ACHN (cell line): ENCODE data around the gene LMAN2.
"Not testable (repeated sequence)": the region's sequence is repeated elsewhere in the genome, so short reads cannot be mapped to it uniquely, and the experiment has no call there.

ENCODE experiments used
- DNase-seq: peaks from one replicate; pipeline ENCODE4 v3.0.0-alpha.2; 2015
- in situ Hi-C: cut with HindIII; loops from 2 replicates; pipeline ENCODE4 v1.10.0; 2017; ENCODE audit warnings: low sequenced_read_pairs, low pct_ligation_motif_present, low pct_unique_long_range_greater_than_20kb

Gene LMAN2

GRCh38 chr5:177314376-177315342, 36.8 kb downstream of the LMAN2 start:
- in situ Hi-C loops: no loop called here
- DNase-seq: no peak

GRCh38 chr5:177313561-177314259, 37.8 kb downstream of the LMAN2 start:
- no peak for DNase-seq
- in situ Hi-C loops: no loop called here

DNA sequence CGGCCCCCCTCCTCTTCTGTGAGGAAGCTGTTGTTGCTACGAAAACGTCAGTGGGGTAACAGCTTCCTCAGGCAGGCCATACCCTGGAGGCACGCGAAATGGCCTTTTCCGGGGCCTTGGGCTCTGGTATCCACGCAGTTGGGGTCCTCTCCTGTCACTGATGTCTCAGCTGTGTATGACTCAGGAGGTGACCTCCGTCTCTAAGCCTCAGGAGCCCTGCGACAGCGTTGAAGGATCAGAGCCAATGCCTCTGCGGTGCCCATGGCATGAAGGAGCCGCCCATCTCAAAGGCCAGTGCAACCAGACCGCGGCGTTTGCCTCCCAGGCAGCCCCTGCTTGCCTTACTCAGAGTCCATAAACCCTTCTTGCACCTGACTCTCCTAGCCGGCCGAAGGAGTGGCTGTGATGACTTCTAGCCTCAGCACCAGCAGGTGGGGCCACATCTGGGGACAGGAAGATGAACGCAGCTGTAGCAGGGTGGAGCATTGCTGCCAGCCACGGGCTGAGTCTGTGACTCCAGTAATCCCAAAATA, 38.8 kb downstream of the LMAN2 start:
- DNase-seq: peak; percentile 49
- in situ Hi-C loops: no loop called here

GRCh38 chr5:177311723-177312648, 39.5 kb downstream of the LMAN2 start, which contains the start of gene MXD3:
MXD3 (minus strand) TSS chr5:177311898; CDS start chr5:177311830, 68 bp downstream.
- DNase-seq: peak; percentile 96
- in situ Hi-C loops: no loop called here

DNA sequence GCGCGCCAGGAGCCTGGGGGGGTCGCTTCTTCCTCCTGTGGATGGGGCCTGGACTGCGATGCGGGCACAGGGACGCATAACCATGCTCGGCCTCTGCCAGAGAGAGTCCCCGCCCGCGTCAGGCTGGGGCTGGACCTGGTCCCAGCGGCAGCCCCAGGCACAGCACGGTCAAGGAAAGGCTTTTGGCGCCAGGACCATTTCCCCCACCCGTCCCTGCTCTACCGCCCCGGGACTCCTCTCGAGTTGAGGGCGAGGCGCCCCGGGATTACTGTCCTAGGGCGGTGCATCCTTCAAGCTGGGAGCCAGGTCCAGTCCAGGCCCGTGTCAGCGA, 40.1 kb downstream of the LMAN2 start:
- in situ Hi-C loops: no loop called here
- DNase-seq: peak; percentile 12

DNA sequence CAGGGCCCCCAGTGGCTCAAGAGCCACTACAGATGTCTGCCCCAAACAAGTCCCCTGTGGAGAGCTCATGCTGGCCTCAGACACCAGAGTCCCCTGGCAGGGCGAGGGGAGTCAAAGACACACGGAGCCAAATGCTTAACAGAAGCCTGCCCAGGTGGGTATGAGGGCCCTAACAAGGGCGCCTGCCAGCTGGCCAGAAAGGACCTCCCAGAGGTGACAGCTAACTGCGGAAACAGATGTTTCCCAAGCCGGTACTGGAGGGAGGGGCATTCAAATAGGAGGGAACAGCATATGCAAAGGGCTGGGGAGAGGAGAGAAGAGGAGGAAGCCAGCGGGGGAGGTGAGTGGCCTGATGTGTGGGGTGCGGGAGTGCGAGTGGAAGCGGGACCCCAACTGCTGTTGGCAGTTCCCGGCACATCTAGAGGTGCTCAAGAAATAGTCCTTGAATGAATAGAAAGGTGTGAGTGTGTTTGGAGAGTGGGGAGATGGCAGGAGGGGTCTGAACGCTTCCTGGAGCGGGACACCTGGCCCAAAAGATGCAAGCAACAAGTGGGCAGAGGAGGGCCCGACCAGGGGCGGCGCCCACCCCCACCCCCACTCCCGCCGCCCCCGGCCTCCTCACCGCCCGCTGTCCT, 40.6 kb downstream of the LMAN2 start:
- in situ Hi-C loops: no loop called here
- no peak for DNase-seq

DNA sequence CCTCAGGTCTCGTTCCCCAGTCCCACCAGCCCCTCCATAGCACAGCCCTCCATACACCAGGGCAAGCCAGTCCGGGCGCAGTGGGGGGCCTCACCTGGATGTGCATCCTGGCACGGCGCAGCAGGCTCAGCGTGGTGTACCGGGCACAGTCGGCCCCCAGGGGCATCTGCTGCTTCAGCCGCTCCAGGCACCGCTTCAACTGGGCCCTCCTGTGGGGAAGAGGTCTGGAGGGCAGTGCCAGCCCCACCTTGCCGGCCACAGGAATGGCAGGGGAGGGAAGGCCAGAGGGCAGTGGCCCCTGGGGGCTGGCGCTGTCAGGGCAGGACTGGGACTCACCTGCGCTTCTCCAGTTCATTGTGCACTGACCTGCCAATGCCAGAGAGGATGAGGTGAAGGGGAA, 41.1 kb downstream of the LMAN2 start:
- no peak for DNase-seq
- in situ Hi-C loops: no loop called here

- in situ Hi-C loops: no loop called here
- peak; percentile 66 for DNase-seq
Observed at GRCh38 chr5:177309351-177310191, 41.9 kb downstream of the LMAN2 start.

DNA sequence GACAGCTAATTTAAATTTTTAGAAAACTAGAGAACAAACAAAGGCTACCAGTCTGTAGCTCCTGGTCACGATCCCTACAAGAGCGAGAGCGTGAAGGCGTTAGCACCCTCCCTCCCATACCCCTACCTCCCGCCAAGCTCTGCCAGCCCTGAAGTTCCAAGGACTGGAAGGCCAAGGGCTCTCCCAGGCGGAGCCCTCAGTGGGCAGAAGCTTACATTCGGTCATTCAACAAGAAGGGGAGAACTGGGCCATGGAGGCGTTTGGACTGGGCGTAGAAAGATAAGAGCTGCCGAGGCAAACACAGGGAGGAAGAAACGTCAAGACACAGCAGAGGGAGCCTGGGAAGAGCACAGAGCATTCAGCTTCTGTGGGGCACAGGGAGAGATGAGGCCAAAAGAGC, 42.7 kb downstream of the LMAN2 start:
- DNase-seq: no peak
- in situ Hi-C loops: no loop called here

DNA sequence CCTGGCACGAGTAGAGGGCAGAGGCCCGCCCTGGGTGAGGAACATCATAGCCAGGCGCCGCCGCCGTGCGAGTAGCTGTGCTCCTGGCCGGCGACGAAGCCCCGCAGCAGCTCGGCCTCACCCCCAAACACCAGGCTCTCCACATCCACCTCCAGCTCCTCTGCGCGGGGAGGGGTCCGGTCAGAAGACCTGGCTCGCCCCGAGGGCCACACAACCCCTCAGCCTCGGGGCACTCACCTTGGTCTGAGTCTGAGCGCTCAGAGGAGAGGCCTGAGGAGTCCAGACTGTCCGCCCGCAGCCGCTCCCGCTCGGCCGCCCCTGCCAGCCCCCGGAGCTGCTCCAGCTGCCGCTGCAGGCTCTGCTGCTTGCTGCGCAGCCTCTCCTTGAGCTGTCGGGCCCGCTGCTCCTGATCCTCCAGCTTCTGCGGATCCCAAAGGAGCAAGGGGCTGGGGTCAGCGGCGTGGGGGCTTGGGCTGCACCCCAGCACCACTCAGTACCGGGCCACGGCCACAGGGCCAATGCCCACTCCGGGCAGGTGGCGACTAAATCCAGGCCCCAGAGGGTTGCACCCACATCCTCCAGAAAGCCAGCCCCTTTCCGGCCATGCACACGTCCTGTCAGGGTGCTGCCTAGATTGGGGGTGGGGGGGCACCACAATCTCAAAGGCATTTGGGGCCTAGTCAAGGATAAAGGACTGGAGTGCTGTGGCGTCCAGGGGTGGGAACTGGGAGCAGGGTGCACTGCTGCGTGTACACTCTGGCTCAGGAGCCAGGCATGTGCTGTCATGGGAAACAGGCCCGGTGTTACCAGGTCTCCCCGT, 43.7 kb downstream of the LMAN2 start:
- no peak for DNase-seq

DNA sequence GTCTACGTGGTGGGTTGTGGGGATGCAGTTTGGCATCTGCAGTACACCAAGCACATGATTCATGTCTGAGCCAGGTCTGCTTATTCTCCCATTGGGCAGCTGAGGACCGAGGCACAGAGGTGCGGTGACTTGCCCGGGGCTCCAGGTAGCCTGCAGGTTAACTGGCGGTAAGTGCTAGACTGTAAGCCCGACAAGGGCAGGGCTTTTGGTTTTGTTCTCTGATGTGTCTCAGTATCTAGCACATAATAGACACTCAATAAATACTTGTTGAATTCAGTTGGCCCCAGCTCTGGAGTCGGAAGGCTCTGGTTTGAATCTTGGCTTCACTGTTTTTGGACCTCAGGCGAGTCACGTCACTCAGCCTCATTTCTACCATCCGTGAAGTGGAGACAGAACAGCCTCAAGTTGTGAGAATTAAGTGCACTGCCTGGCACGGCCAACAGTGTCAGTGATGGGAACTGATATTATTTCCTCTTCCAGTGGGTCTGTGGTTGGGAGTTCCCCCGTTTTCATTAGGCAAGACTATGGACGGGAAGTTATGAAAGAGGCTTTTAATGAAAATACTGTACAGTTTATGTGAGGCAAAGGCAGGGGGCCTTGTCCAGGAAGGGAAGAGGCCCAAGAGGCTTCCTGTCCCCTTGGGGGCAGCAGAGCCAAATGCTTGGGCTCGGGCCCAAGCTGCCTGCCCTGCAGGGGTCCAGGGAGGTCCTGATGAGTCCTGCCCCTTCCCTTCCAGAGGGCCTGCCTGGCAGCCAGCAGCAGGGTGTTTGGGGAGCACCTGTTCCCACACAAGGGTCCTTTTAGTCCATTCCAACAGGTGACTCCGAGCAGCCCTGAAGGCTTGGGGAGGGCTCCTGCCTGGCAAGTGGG, 44.6 kb downstream of the LMAN2 start:
- in situ Hi-C loops: no loop called here
- no peak for DNase-seq

More for the DNA sequence above, 43.7 kb downstream of the LMAN2 start:
- in situ Hi-C loops: no loop called here

DNA sequence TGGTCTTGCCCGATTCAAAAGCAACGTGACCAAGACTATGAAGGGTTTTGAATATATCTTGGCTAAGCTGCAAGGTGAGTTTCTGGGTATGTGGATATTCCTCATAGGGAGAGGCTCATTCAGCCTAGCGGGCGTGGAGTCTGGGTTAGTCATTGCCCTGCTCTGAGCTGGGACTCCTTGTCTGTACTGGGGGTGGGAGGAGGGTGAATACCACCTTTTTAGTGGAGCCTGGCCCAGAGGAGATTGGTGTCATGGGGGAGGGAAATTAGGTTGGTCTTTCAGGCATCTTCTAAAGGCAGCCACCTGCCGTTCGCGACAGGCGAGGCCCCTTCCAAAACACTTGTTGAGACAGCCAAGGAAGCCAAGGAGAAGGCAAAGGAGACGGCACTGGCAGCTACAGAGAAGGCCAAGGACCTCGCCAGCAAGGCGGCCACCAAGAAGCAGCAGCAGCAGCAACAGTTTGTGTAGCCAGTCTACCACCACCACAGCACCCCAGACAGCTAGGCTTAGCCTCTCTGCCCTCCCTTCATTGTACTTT, 45.3 kb downstream of the LMAN2 start:
- DNase-seq, in situ Hi-C loops: not testable (repeated sequence)

DNA sequence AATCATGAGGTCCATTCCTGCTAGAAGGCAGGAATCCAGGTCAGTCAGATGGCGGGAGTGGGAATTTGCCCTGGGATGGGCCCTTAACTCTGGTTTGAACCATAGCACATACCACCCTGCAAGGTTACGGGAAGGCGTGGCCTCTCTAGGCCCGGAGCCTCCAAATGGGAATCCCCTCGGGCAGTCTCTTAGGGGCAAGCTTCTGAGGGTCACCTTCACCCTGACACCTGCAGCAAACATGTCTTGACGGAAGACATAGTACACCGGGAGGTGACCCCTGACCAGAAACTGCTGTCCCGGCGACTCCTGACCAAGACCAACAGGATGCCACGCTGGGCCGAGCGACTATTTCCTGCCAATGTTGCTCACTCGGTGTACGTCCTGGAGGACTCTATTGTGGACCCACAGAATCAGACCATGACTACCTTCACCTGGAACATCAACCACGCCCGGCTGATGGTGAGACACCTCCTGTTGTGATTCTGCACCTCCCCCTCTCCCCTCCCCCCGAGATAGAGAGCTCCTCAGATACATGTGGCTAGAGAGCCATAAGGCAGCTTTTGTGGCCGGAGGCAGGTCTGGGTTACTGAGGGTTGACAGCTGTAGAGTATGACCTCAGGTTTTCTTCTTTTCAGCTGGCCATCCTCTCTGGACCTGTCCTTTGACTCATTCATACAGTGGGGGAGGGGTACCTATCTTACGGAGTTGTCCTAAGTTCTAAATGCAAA, 46.9 kb downstream of the LMAN2 start:
- no peak for DNase-seq
- in situ Hi-C loops: no loop called here

DNA sequence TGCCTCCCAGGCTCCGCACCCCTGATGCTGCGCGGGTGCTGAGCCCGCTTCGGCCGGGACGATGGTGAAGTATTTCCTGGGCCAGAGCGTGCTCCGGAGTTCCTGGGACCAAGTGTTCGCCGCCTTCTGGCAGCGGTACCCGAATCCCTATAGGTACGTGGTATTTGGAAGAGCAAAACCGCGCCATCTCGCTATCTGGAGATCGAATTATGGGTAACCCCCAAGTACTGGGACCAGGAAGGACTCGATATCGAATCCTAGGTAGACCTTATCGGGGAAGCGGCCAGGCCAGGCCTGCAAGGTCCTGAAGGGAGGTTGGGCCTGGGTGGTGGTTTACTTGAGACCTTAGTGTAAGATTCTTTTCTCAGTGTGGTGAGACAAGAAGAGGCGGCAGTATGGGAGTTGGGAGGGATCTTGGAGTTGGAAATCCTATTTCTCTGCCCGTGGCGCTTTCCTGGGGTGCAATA, 47.5 kb downstream of the LMAN2 start:
- no peak for DNase-seq
- in situ Hi-C loops: no loop called here
